ENCODE results near the gene IGSF3.

The IGSF3 gene

DNA sequence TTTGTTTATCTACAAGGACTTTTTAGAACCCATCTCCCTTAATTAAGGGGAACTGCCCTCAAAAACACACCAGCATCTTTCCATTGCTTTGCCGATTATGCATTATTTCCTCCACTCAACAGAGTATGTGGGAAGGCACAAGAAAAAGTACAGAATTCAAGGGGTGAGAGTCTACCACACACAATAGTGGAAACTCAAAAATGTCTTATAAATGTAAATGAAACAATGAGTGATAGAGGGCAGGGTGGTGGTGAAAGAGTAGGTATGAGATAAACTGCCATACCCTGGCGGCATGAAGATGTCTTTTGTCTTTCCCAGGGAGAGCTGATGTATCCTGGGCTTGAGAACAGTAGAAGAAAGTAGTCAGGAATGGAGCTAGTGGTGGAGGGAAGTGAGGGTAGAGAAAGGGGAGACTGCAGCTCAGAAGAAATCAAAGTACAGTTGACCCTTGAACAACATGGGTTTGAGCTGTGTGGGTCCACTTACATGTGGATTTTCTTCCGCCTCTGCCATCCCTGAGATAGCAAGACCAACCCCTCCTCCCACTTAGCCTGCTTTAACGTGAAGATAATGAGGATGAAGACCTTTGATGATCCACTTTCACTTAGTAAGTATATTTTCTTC lies 121.1 kb downstream of the IGSF3 start:
- no peak overlapping the region for H3K4me3 ChIP-seq (ENCODE audit: low read length)
- H3K9me3 ChIP-seq (ENCODE audit: low read length): no peaks in the 10 kb centered on the region
- no peaks in the 10 kb centered on the region for H3K36me3 ChIP-seq (ENCODE audit: insufficient read depth, low read length)
- H2AFZ ChIP-seq (ENCODE audit: low read depth, low read length): no peak overlapping the region
- H3K27me3 ChIP-seq (ENCODE audit: insufficient read depth, low read length): no peaks in the 10 kb centered on the region
- H3K4me1 ChIP-seq (ENCODE audit: insufficient read depth, low read length): no peaks in the 10 kb centered on the region

GRCh38 chr1:116545359-116545705 lies 122.2 kb downstream of the IGSF3 start:
- Histone ChIP-seq H3K36me3 (ENCODE audit: insufficient read depth, low read length) (no peaks in the 10 kb centered on the region), H2AFZ (ENCODE audit: low read depth, low read length) (no peak overlapping the region), H3K27me3 (ENCODE audit: insufficient read depth, low read length) (no peaks in the 10 kb centered on the region), H3K4me3 (ENCODE audit: low read length) (no peak overlapping the region), H3K9me3 (ENCODE audit: low read length) (no peaks in the 10 kb centered on the region), H3K4me1 (ENCODE audit: insufficient read depth, low read length) (no peaks in the 10 kb centered on the region)

DNA sequence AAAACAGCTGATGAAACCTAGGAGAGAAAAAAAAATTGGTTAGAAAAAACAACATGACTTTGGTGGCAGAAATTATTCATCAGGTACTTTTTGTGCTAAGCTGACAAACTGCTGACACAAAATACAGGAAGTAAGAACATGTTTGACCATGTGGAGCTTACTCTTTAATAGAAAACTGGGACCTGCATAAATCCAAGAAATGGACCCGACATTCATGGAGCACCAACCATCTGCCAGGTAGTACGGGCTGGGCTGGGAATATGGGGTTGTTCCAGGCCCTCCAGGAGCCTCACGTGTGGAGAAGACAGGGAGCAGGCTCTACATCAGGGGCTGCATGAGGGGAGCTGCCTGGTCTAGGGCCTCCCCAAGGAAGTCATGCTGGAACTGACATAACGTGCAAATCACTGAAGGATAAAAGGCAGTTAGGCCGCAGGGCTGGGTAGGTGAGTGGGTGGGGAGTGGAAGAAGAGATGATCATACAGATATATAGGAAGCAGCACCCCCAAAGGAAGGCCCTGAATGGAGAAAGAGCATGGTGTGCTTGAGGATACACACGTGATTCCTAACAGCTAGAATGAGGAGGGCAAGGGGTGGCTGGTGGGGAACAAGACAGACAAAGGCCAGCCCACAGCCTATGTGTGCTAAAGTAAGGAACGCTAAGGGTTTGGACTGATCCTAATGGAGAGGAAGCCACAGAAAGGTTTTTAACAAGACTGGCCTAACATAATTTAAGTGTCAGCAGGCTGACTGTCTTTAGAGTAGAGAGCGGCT lies 122.8 kb downstream of the IGSF3 start:
- Histone ChIP-seq H3K27me3 (ENCODE audit: insufficient read depth, low read length) (no peaks in the 10 kb centered on the region), H3K36me3 (ENCODE audit: insufficient read depth, low read length) (no peaks in the 10 kb centered on the region), H3K9me3 (ENCODE audit: low read length) (no peaks in the 10 kb centered on the region), H3K4me1 (ENCODE audit: insufficient read depth, low read length) (no peaks in the 10 kb centered on the region), H2AFZ (ENCODE audit: low read depth, low read length) (no peak overlapping the region), H3K4me3 (ENCODE audit: low read length) (no peak overlapping the region)

- Histone ChIP-seq H3K27me3 (ENCODE audit: insufficient read depth, low read length) (no peaks in the 10 kb centered on the region), H3K4me3 (ENCODE audit: low read length) (no peak overlapping the region), H3K4me1 (ENCODE audit: insufficient read depth, low read length) (no peaks in the 10 kb centered on the region), H3K9me3 (ENCODE audit: low read length) (no peaks in the 10 kb centered on the region), H2AFZ (ENCODE audit: low read depth, low read length) (no peak overlapping the region), H3K36me3 (ENCODE audit: insufficient read depth, low read length) (no peaks in the 10 kb centered on the region)
Observed at GRCh38 chr1:116540088-116540487, 127.4 kb downstream of the IGSF3 start.

- H3K36me3 ChIP-seq (ENCODE audit: insufficient read depth, low read length): no peaks in the 10 kb centered on the region
- H3K4me3 ChIP-seq (ENCODE audit: low read length): no peak overlapping the region
Observed at GRCh38 chr1:116538544-116538943, 129.0 kb downstream of the IGSF3 start.

GRCh38 chr1:116537898-116538297 lies 129.6 kb downstream of the IGSF3 start:
- Histone ChIP-seq H3K36me3 (ENCODE audit: insufficient read depth, low read length) (no peaks in the 10 kb centered on the region), H3K4me1 (ENCODE audit: insufficient read depth, low read length) (no peaks in the 10 kb centered on the region), H3K27me3 (ENCODE audit: insufficient read depth, low read length) (no peaks in the 10 kb centered on the region), H3K4me3 (ENCODE audit: low read length) (no peak overlapping the region), H2AFZ (ENCODE audit: low read depth, low read length) (no peak overlapping the region), H3K9me3 (ENCODE audit: low read length) (peaks cover 4% of the 10 kb centered on the region)

More at GRCh38 chr1:116538544-116538943, 129.0 kb downstream of the IGSF3 start:
- H2AFZ ChIP-seq (ENCODE audit: low read depth, low read length): no peak overlapping the region
- no peaks in the 10 kb centered on the region for H3K27me3 ChIP-seq (ENCODE audit: insufficient read depth, low read length)
- no peaks in the 10 kb centered on the region for H3K4me1 ChIP-seq (ENCODE audit: insufficient read depth, low read length)
- H3K9me3 ChIP-seq (ENCODE audit: low read length): peaks cover 3% of the 10 kb centered on the region

DNA sequence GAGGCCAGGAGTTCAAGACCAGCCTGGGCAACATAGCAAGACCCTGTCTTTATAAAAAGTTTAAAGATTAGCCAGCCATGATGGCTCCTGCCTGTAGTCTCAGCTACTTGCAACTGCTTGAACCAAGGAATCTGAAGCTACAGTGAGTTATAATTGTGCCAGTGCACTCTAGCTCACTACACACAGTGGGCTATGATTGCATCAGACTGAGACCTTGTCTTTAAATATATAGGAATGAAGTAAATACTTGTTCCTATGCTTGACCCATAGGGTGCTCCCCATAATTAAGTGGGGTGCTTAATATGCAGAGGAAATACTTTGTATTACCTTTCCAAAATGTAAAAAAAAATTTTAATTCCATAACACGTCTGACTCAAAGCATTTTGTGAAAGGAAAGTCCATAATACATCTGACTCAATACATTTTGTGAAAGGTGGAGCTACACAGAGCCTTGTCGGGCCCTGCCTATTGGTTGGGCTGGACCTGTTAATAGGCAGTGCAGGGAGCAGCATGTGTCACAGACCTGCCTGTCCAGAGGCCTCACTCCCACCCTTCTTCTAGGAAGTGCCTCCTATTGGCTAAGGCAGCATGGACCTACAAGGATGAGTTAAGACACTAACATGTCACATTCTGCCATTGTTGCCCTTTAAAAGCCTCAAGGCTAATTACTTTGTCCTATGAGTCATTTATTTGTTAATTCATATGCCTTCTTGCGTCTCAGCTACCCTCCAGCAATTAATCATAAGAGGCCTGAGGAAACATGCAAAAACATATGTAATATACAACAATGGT lies 130.3 kb downstream of the IGSF3 start:
- Histone ChIP-seq H3K4me3 (ENCODE audit: low read length) (no peak overlapping the region), H3K9me3 (ENCODE audit: low read length) (peaks cover 4% of the 10 kb centered on the region), H2AFZ (ENCODE audit: low read depth, low read length) (no peak overlapping the region), H3K36me3 (ENCODE audit: insufficient read depth, low read length) (no peaks in the 10 kb centered on the region), H3K27me3 (ENCODE audit: insufficient read depth, low read length) (no peaks in the 10 kb centered on the region), H3K4me1 (ENCODE audit: insufficient read depth, low read length) (no peaks in the 10 kb centered on the region)

DNA sequence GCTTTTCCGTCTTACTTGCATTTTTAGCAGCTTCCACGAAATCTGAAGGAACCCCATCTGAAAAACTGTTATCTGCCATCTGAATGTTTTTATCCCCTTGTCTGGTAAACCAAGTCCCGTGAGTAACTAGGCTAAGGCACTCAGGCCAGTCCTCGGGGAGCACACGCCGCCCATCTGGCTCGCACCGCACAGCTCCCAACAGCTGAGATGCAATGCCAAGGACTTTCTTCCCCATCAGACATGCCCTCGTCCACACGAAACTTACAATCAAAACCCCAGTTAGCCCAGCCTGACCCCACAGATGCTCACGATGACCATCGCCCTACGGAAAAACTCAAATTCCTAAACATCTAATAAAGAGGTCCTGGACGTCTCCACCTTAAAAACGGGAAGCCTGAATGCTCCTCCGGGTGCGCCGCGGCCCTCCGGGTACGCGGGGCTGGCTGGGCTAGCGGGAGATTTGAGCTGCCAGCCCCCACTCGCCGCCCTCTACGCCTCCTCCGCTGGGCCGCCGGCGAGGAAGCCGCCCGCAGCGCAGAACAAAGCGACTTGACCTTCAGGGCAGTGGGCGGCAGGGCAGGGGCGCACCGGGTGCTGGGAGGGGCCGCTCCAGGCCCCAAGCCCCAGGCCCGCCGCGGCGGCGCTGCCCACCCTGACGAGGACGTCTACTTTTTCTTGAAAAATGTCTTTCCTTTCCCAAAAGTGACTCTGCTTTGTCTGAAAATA lies 133.4 kb downstream of the IGSF3 start:
- Histone ChIP-seq H3K4me1 (ENCODE audit: insufficient read depth, low read length) (no peaks in the 10 kb centered on the region), H2AFZ (ENCODE audit: low read depth, low read length) (no peak overlapping the region), H3K4me3 (ENCODE audit: low read length) (no peak overlapping the region), H3K36me3 (ENCODE audit: insufficient read depth, low read length) (no peaks in the 10 kb centered on the region), H3K9me3 (ENCODE audit: low read length) (peaks cover 4% of the 10 kb centered on the region), H3K27me3 (ENCODE audit: insufficient read depth, low read length) (no peaks in the 10 kb centered on the region)

GRCh38 chr1:116533429-116533820 lies 134.1 kb downstream of the IGSF3 start:
- Histone ChIP-seq H3K9me3 (ENCODE audit: low read length) (peaks cover 4% of the 10 kb centered on the region), H3K4me1 (ENCODE audit: insufficient read depth, low read length) (no peaks in the 10 kb centered on the region), H2AFZ (ENCODE audit: low read depth, low read length) (no peak overlapping the region), H3K4me3 (ENCODE audit: low read length) (no peak overlapping the region), H3K27me3 (ENCODE audit: insufficient read depth, low read length) (no peaks in the 10 kb centered on the region), H3K36me3 (ENCODE audit: insufficient read depth, low read length) (no peaks in the 10 kb centered on the region)

DNA sequence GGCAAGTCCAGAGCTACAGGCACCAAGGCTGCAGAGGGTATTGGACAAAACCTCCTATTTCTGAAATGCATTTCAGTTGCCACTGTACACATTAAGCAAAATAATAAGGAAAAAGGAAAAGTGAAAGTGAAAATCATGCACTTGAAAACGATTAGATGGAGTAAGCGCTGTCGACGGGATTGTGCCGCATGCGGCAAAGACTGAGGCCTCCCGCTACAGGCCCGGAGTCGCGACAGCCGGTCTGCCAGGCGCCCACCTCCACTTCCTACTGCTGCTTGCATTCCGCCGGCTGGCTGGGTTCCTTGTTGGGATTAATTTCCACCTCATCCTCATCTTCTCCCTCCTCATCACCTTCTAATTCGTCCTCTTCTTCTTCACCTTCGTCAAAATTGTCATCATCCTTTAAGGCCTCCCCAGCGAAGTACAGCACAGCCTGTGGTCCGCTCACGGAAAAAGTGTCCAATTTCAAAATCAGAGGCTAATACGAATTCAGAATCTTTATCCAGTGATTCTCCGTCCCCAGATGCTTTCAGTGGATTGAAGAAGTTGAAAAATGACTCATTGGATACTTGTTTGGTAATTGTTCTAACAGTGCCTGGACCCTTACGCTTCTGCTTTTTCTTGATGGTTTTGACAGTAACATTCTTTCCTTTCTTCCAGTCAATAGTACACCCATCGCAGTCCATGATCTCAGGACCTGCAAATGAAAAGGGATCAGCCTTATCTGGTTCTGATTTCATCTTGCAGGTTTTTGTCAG lies 134.7 kb downstream of the IGSF3 start:
- no peaks in the 10 kb centered on the region for H3K4me1 ChIP-seq (ENCODE audit: insufficient read depth, low read length)
- H2AFZ ChIP-seq (ENCODE audit: low read depth, low read length): no peak overlapping the region
- no peaks in the 10 kb centered on the region for H3K27me3 ChIP-seq (ENCODE audit: insufficient read depth, low read length)
- H3K4me3 ChIP-seq (ENCODE audit: low read length): no peak overlapping the region
- peaks cover 4% of the 10 kb centered on the region for H3K9me3 ChIP-seq (ENCODE audit: low read length)
- H3K36me3 ChIP-seq (ENCODE audit: insufficient read depth, low read length): no peaks in the 10 kb centered on the region

DNA sequence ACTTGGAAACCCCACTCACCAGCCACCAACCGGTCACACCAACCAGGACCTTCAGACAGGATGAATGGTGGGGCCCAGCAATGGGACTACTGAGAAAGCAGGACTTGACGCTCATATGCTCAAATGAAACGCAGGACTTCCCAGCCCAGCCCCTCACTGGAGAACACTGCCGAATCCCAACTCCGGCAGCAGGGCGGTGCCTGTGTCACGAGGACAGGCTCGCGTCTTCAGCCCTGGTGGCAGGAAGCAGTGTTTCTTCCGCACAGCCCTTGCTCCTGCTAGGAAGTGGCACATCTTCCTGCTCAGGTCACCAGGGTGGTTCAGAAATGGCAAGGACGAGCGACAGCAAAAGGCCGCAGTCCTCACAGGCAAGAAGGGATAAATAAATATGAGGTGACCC lies 135.6 kb downstream of the IGSF3 start:
- H3K4me3 ChIP-seq (ENCODE audit: low read length): no peak overlapping the region
- no peaks in the 10 kb centered on the region for H3K4me1 ChIP-seq (ENCODE audit: insufficient read depth, low read length)
- no peaks in the 10 kb centered on the region for H3K36me3 ChIP-seq (ENCODE audit: insufficient read depth, low read length)
- no peaks in the 10 kb centered on the region for H3K27me3 ChIP-seq (ENCODE audit: insufficient read depth, low read length)
- H2AFZ ChIP-seq (ENCODE audit: low read depth, low read length): no peak overlapping the region
- H3K9me3 ChIP-seq (ENCODE audit: low read length): peaks cover 6% of the 10 kb centered on the region

- Histone ChIP-seq H3K36me3 (ENCODE audit: insufficient read depth, low read length) (no peaks in the 10 kb centered on the region), H2AFZ (ENCODE audit: low read depth, low read length) (no peak overlapping the region), H3K9me3 (ENCODE audit: low read length) (peaks cover 6% of the 10 kb centered on the region), H3K4me1 (ENCODE audit: insufficient read depth, low read length) (no peaks in the 10 kb centered on the region), H3K27me3 (ENCODE audit: insufficient read depth, low read length) (no peaks in the 10 kb centered on the region), H3K4me3 (ENCODE audit: low read length) (no peak overlapping the region)
Observed at GRCh38 chr1:116529681-116530080, 137.9 kb downstream of the IGSF3 start.

All from neuron (in vitro differentiated cells).